A673 (cell line): ENCODE results near the gene PFKP. TPM values are rescaled to one million over a fixed set of nuclear protein-coding genes. Genes with fewer than 3 reads are reported as not detected.

Experiments used
- BruUV-seq: library from RNA; stranded (reverse); fragments of 400-500 nt; replicated peaks from 2 replicates; lab custom pipeline; 2021; lab: Mats Ljungman, UMichigan
- CTCF ChIA-PET: fragments of 300-600 bp; sonication (Branson Sonifier 250); formaldehyde crosslinking; loops from one replicate; lab custom pipeline; 2022; ENCODE audit warnings: antibody characterized with exemption; lab: Charles Lee
- POLR2A ChIA-PET: fragments of 300-600 bp; sonication (Branson Sonifier 250); formaldehyde crosslinking; loops from one replicate; lab custom pipeline; 2022; ENCODE audit warnings: antibody characterized with exemption; ENCODE audit not compliant: low non-redundant PET; lab: Charles Lee
- DNase-seq: peaks from one replicate; pipeline ENCODE4 v3.0.0-alpha.2; 2015; ENCODE audit warnings: low spot score
- H3K27ac ChIP-seq: fragments of 200-600 bp; sonication (generic); 2 replicates; pipeline ENCODE4 v1.5.1; 2016; ENCODE audit warnings: mixed run types, low read depth, mild to moderate bottlenecking, mixed read lengths, antibody characterized with exemption, low read length; ENCODE audit not compliant: poor library complexity, severe bottlenecking
- H3K27me3 ChIP-seq: fragments of 200-600 bp; sonication (generic); replicated peaks from 2 replicates; pipeline ENCODE4 v1.6.1; 2017; ENCODE audit warnings: mixed run types, low read depth, mild to moderate bottlenecking, mixed read lengths, antibody characterized with exemption, low read length; ENCODE audit not compliant: insufficient read depth, poor library complexity
- H3K36me3 ChIP-seq: fragments of 200-600 bp; sonication (generic); 2 replicates; pipeline ENCODE4 v1.6.1; 2016; ENCODE audit warnings: mixed run types, mild to moderate bottlenecking, mixed read lengths, antibody characterized with exemption, low read length; ENCODE audit not compliant: insufficient read depth, poor library complexity, severe bottlenecking
- H3K4me1 ChIP-seq: fragments of 200-600 bp; sonication (generic); 2 replicates; pipeline ENCODE4 v1.6.1; 2017; ENCODE audit warnings: mixed run types, mild to moderate bottlenecking, mixed read lengths, antibody characterized with exemption, low read length; ENCODE audit not compliant: insufficient read depth, poor library complexity, severe bottlenecking
- H3K4me3 ChIP-seq: fragments of 200-600 bp; sonication (generic); 2 replicates; pipeline ENCODE4 v1.5.1; 2016; ENCODE audit warnings: low read depth, mixed run types, mild to moderate bottlenecking, mixed read lengths, low read length; ENCODE audit not compliant: poor library complexity, severe bottlenecking
- H3K9me3 ChIP-seq: fragments of 200-600 bp; sonication (generic); 2 replicates; pipeline ENCODE4 v1.6.1; 2016; ENCODE audit warnings: mixed run types, low read depth, mild to moderate bottlenecking, mixed read lengths, antibody characterized with exemption, low read length; ENCODE audit not compliant: poor library complexity, severe bottlenecking
- EZH2 ChIP-seq: fragments of 200-600 bp; sonication (generic); IDR thresholded peaks from 2 replicates; pipeline ENCODE4 v1.6.1; 2017; ENCODE audit warnings: borderline replicate concordance, low read depth, mild to moderate bottlenecking, mixed read lengths, antibody characterized with exemption, low read length; ENCODE audit not compliant: poor library complexity, severe bottlenecking
- intact Hi-C: fragments of 100-400 bp; cut with micrococcal nuclease; formaldehyde crosslinking; loops from one replicate; pipeline ENCODE4 v1.10.0; 2022; ENCODE audit not compliant: unreplicated experiment
- total RNA-seq: library from RNA; stranded (reverse); gene quantifications from 2 replicates; pipeline ENCODE4 v1.2.3, GENCODE V29; 2021
- TF ChIP-seq, protein P1 (sequence below): fragments of 300-800, 200-600 bp; sonication (generic); conservative IDR thresholded peaks from 2 replicates; pipeline ENCODE4 v1.5.1; 2017; ENCODE audit warnings: low read depth, mild to moderate bottlenecking, antibody characterized with exemption, low read length, moderate library complexity, mixed read lengths

PFKP gene
- total RNA-seq, 1 experiment from 2014 or later, result 232 TPM

DNA sequence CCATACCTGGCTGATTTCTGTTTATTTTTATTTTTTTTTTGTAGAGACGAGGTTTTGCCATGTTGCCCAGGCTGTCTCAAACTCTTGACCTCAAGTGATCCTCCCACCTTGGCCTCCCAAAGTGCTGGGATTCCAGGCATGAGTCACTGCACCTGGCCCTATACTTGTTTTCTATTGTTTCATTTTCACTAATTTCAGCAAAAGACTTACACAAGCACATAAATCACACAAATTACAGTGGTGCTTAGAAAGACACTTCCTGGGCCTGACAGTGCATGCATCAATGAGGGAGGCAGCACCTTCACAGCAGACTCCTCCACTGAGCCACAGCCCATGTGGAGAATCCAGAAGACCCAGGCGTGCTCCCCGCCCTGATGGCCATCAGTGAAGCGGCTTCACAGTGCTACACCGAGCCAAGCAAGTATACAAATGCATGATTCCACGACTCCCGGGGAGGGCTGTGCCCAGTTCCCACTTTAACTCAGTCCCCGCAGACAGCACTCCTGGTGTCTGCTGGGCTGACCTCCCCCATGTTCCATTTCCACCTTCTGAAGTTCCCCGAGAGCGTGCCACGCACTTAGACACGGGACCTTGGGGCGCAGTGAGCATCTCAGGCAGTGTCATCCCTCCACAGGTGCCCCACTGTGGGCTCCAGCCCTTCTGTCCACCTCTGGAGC is 84.7 kb downstream of the PFKP start:
- POLR2A ChIA-PET, result no interaction called here
- Histone ChIP-seq H3K4me3 (no peak overlapping the region), H3K27me3 (no peaks in the 10 kb centered on the region), H3K36me3 (peaks cover 82% of the 10 kb centered on the region), H3K9me3 (no peaks in the 10 kb centered on the region), H3K27ac (no peak overlapping the region), H3K4me1 (no peaks in the 10 kb centered on the region)
- TF ChIP-seq EZH2, result no peak
- TF ChIP-seq, protein P1, sequence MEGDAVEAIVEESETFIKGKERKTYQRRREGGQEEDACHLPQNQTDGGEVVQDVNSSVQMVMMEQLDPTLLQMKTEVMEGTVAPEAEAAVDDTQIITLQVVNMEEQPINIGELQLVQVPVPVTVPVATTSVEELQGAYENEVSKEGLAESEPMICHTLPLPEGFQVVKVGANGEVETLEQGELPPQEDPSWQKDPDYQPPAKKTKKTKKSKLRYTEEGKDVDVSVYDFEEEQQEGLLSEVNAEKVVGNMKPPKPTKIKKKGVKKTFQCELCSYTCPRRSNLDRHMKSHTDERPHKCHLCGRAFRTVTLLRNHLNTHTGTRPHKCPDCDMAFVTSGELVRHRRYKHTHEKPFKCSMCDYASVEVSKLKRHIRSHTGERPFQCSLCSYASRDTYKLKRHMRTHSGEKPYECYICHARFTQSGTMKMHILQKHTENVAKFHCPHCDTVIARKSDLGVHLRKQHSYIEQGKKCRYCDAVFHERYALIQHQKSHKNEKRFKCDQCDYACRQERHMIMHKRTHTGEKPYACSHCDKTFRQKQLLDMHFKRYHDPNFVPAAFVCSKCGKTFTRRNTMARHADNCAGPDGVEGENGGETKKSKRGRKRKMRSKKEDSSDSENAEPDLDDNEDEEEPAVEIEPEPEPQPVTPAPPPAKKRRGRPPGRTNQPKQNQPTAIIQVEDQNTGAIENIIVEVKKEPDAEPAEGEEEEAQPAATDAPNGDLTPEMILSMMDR, result no peak
- no peak for DNase-seq
- no TSS peak for BruUV-seq
- CTCF ChIA-PET, result interaction anchor here (0.6 kb wide), 1 partner anchor 21 kb away, joined by 7 read pairs; the partner anchor contains the start of gene PITRM1
- intact Hi-C loops, result no loop called here

DNA sequence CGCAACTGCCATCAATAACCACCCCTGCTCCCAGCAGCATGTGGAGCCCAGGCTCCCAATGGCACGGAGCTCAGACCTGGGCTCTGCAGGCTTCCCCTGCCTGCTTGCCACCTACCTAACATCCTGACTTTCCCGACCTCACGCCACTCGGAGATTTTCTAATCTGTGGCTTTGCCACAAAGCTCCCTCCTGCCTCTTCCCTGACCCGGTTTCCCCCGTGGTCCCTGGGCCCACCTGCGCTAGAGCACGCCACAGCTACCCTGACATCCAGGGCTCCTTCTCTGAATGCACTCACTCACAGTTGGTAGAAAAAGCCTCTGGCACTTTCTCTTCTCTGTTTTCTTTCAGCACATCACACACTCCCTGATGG is 85.2 kb downstream of the PFKP start:
- CTCF ChIA-PET, result interaction anchor here (0.6 kb wide), 1 partner anchor 20 kb away, joined by 7 read pairs; the partner anchor contains the start of gene PITRM1

DNA sequence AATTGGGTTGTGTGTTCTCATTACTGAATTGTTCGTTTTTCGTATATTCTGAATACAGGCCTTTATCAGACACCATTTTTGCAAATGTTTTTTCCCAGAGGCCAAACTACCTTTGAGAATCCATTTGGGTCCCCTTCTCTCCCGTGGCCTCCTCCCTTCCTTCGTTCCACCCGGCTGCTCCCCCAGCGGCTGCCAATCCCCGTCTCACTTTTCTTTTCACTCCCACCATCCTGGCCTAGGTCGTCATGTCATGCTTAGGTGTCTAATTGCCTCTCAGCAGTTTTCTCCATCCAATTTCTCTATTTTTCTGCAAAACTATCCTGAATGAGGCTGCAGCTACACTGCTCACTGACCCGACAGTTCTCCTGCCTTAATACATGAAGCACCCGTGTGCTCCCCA is 87.3 kb downstream of the PFKP start:
- Histone ChIP-seq H3K9me3 (no peaks in the 10 kb centered on the region), H3K27ac (no peak overlapping the region), H3K4me3 (no peak overlapping the region), H3K36me3 (peaks cover 84% of the 10 kb centered on the region), H3K4me1 (no peaks in the 10 kb centered on the region), H3K27me3 (no peaks in the 10 kb centered on the region)
- POLR2A ChIA-PET, result no interaction called here
- DNase-seq, result no peak
- CTCF ChIA-PET, result no interaction called here
- intact Hi-C loops, result no loop called here
- BruUV-seq, result no TSS peak
- no peak for TF ChIP-seq EZH2
- TF ChIP-seq, protein P1, result no peak

More for the DNA sequence above, 85.2 kb downstream of the PFKP start:
- no peaks in the 10 kb centered on the region for H3K27me3 ChIP-seq
- POLR2A ChIA-PET, result no interaction called here
- H3K9me3 ChIP-seq, result no peaks in the 10 kb centered on the region
- H3K4me1 ChIP-seq, result no peaks in the 10 kb centered on the region
- no peak for DNase-seq
- BruUV-seq, result no TSS peak
- H3K36me3 ChIP-seq, result peaks cover 82% of the 10 kb centered on the region
- H3K4me3 ChIP-seq, result no peak overlapping the region
- intact Hi-C loops, result no loop called here
- TF ChIP-seq EZH2, result no peak
- TF ChIP-seq, protein P1, result no peak
- H3K27ac ChIP-seq, result no peak overlapping the region
